Ectodermal cell (in vitro differentiated cells): Measurements from ENCODE around the gene GJD3.
"Not testable (repeated sequence)": the region's sequence is repeated elsewhere in the genome, so short reads cannot be mapped to it uniquely, and the experiment has no call there.

Experiments used
- H3K27ac ChIP-seq: 2 replicates; pipeline ENCODE4 v1.7.0; 2013; ENCODE audit warnings: mild to moderate bottlenecking, low read depth, low read length; ENCODE audit not compliant: insufficient read depth, poor library complexity, severe bottlenecking
- H3K27me3 ChIP-seq: 2 replicates; pipeline ENCODE4 v1.7.0; 2013; ENCODE audit warnings: mild to moderate bottlenecking, low read length; ENCODE audit not compliant: insufficient read depth, control insufficient read depth, poor library complexity, severe bottlenecking
- H3K36me3 ChIP-seq: one replicate; pipeline ENCODE4 v1.7.0; 2013; ENCODE audit warnings: low read length; ENCODE audit not compliant: control insufficient read depth, insufficient read depth
- H3K4me1 ChIP-seq: one replicate; pipeline ENCODE4 v1.7.0; 2013; ENCODE audit warnings: low read length; ENCODE audit not compliant: control insufficient read depth, insufficient read depth
- H3K4me3 ChIP-seq: 2 replicates; pipeline ENCODE4 v1.7.0; 2013; ENCODE audit warnings: low read depth, low read length, control low read depth; ENCODE audit not compliant: insufficient read depth
- H3K9me3 ChIP-seq: 2 replicates; pipeline ENCODE4 v1.7.0; 2013; ENCODE audit warnings: mild to moderate bottlenecking, low read length, moderate library complexity; ENCODE audit not compliant: control insufficient read depth
- WGBS, 2 experiments: methylation state at CpG; one replicate each; pipeline ENCODE4 v1.1.7; 2013; ENCODE audit warnings: missing lambda C conversion rate in 2 of 2; 5-methylcytosine and 5-hydroxymethylcytosine counted together

The GJD3 gene

DNA sequence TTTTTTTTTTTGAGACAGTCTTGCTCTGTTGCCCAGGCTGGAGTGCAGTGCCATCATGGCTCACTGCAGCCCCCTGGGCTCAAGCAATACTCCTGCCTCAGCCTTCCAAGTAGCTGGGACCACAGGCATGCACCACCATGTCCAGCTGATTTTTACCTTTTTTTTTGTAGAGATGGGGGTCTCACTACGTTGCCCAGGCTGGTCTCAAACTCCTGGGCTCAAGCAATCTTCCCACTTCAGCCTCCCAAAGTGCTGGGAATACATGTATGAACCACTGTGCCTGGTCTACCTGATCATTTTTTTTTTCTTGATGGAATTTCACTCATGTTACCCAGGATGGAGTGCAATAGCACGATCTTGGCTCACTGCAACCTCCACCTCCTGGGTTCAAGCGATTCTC, 22.0 kb upstream of the GJD3 start:
- 95 to 98% methylated on average over 3 of the region's 3 CpGs for WGBS, 2 experiments
- not testable (repeated sequence) for H3K9me3 ChIP-seq, H3K4me1 ChIP-seq, H3K27me3 ChIP-seq, H3K27ac ChIP-seq, H3K4me3 ChIP-seq
- H3K36me3 ChIP-seq, result peaks cover 32% of the 10 kb centered on the region

DNA sequence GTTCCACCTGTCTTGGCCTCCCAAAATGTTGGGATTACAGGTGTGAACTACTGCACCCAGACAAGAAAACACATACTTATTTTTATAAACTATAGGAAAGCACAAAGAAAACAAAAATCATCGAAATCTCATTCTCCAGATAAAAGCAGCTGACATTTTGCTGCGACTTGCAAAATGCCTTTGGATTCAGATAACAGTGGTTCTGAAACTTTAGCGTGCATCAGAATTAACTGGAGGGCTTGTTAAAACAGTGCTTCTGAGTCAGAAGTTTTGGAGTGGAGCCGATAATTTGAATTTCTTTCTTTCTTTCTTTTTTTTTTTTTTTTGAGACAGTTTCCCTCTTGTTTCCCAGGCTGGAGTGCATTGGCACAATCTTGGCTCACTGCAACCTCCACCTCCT, 17.7 kb upstream of the GJD3 start:
- 95% methylated on average over 4 of the region's 4 CpGs for WGBS, 2 experiments
- no peak overlapping the region for H3K27ac ChIP-seq
- no peaks in the 10 kb centered on the region for H3K4me1 ChIP-seq

DNA sequence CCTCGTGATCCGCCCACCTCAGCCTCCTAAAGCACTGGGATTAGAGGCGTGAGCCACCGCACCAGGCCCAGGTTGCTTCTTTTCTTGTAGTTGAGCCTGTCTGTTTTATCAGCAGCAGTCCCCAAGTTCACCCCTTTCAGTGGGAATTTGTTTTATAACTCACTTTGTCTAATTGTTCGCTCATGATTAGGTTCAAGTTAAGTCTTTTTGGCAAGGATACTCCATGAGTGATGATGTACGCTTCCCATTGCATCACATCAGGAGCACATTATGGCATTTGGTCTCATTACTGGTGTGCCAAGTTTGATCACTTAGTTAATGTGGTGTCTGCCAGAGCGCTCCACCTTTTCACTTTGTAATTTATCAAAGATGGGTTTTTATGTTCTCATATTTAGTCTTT, 14.4 kb upstream of the GJD3 start:
- no peaks in the 10 kb centered on the region for H3K27me3 ChIP-seq
- H3K4me1 ChIP-seq, result no peaks in the 10 kb centered on the region
- WGBS, 2 experiments, result 92 to 95% methylated on average over 6 to 7 of the region's 7 CpGs
- H3K4me3 ChIP-seq, result no peak overlapping the region
- no peak overlapping the region for H3K27ac ChIP-seq
- H3K36me3 ChIP-seq, result no peaks in the 10 kb centered on the region
- no peaks in the 10 kb centered on the region for H3K9me3 ChIP-seq

More for the DNA sequence above, 17.7 kb upstream of the GJD3 start:
- Histone ChIP-seq H3K36me3 (no peaks in the 10 kb centered on the region), H3K4me3 (no peak overlapping the region), H3K9me3 (no peaks in the 10 kb centered on the region), H3K27me3 (no peaks in the 10 kb centered on the region)

DNA sequence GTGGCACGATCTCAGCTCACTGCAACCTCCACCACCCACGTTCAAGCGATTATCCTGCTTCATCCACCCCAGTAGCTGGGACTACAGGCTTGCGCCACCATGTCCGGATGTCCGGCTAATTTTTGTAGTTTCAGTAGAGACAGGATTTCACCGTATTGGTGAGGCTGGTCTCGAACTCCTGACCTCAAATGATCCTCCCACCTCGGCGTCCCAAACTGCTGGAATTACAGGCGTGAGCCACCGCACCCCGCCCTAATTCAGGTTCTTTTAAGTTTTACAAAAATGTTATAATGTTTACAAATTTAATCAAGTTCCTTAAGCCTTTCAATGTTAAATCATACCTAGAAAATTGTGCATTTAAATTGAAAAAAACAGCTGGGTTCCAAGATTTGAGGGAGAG, 13.3 kb upstream of the GJD3 start:
- H3K27me3 ChIP-seq, result no peaks in the 10 kb centered on the region
- no peaks in the 10 kb centered on the region for H3K9me3 ChIP-seq
- no peaks in the 10 kb centered on the region for H3K36me3 ChIP-seq
- no peak overlapping the region for H3K4me3 ChIP-seq
- H3K4me1 ChIP-seq, result no peaks in the 10 kb centered on the region
- H3K27ac ChIP-seq, result no peak overlapping the region
- WGBS, 2 experiments, result 94 to 95% methylated on average over 13 of the region's 13 CpGs

DNA sequence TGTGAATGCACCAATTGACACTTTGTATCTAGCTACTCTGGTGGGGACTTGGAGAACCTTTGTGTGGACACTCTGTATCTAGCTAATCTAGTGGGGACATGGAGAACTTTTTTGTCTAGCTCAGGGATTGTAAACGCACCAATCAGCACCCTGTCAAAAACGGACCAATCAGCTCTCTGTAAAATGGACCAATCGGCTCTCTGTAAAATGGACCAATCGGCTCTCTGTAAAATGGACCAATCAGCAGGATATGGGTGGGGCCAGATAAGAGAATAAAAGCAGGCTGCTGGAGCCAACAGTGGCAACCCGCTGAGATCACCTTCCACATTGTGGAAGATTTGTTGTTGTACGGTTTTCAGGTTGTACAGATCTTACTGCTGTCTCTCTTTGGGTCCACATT, 12.0 kb upstream of the GJD3 start:
- not testable (repeated sequence) for H3K4me1 ChIP-seq, H3K27me3 ChIP-seq, H3K9me3 ChIP-seq, H3K4me3 ChIP-seq, H3K27ac ChIP-seq, H3K36me3 ChIP-seq
- WGBS, 2 experiments, result 80% methylated on average over 6 of the region's 6 CpGs

DNA sequence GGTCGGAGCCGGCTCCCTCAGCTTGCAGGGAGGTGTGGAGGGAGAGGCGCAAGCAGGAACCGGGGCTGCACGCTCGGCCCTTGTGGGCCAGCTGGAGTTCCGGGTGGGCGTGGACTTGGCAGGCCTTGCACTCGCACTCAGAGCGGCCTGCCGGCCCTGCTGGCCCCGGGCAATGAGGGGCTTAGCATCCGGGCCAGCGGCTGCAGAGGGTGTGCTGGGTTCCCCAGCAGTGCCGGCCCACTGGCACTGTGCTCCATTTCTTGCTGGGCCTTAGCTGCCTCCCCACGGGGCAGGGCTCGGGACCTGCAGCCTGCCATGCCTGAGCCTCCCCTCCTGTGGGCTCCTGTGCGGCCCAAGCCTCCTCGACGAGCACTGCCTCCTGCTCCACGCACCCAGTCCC, 11.2 kb upstream of the GJD3 start:
- H3K27me3 ChIP-seq, H3K9me3 ChIP-seq, H3K36me3 ChIP-seq, H3K4me1 ChIP-seq, H3K4me3 ChIP-seq, H3K27ac ChIP-seq: not testable (repeated sequence)
- 95 to 96% methylated on average over 21 of the region's 21 CpGs for WGBS, 2 experiments

DNA sequence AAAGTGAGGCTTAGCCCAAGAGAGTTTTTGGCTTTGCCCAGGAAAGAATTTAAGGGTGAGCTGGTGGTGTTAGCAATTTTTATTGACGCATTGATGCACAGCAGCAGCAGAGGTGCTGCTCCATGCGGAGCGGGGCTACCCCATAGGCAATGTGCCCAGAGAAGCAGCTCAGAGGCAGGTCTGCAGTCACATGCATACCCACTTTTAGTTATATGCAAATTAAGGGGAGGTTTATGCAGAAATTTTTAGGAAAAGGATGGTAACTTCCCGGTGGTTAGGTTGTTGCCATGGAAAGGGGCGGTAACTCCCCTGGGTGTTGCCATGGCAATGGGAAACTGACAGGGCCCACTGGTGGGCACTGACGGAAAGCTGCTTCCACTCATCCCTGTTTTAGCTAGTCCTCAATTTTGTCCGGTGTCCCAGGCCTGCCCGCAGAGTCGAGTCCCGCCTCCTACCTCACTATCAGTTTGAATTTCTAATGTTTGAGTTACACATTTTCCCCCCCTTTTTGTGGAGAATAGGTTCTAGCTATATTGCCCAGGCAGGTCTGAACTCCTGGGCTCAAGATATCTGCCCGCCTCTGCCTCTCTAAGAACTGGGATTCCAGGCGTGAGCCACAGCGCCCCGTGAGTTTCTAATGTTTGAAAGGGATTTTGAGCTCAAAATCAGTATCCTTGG, 10.4 kb upstream of the GJD3 start:
- Histone ChIP-seq H3K27ac (no peak overlapping the region), H3K36me3 (no peaks in the 10 kb centered on the region), H3K4me3 (no peak overlapping the region), H3K4me1 (no peaks in the 10 kb centered on the region), H3K9me3 (no peaks in the 10 kb centered on the region), H3K27me3 (no peaks in the 10 kb centered on the region)
- WGBS, 2 experiments, result 85 to 87% methylated on average over 14 of the region's 14 CpGs

DNA sequence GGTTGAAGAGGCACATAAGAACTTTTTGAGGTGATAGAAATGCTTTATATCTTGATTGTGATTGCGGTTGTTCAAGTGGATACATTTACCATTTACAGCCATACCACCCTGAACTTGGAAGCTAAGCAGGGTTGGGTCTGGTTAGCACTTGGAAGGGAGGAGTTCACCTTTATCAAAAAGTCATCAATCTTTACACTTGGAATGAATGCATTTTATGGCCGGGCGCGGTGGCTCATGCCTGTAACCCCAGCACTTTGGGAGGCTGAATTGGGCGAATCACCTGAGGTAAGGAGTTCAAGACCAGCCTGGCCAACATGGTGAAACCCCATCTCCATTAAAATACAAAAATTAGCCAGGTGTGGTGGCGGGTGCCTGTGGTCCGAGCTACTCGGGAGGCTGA, 9.5 kb upstream of the GJD3 start:
- Histone ChIP-seq H3K36me3 (no peaks in the 10 kb centered on the region), H3K27me3 (no peaks in the 10 kb centered on the region), H3K27ac (no peak overlapping the region), H3K4me3 (no peak overlapping the region), H3K9me3 (no peaks in the 10 kb centered on the region), H3K4me1 (no peaks in the 10 kb centered on the region)
- 91 to 93% methylated on average over 8 of the region's 8 CpGs for WGBS, 2 experiments

DNA sequence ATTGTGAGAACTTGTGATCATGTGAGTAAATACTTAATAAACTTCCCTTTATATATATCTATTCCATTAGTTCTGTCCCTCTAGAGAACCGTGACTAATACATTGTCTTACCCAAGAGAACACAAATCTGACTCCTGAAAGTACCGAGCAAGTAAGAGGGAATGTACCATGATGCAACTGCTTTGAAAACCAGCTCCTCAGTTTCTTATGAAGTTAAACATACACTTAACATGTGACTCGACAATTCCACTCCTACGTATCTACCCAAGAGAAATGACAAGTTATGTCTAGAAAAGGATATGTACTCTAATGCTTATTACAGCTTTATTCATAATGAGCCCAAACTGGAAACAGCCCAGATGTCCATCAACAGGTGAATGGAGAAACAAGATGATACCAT, 8.8 kb upstream of the GJD3 start:
- no peaks in the 10 kb centered on the region for H3K36me3 ChIP-seq
- WGBS, 2 experiments, result 91 to 96% methylated on average over 3 to 4 of the region's 4 CpGs
- H3K4me1 ChIP-seq, result no peaks in the 10 kb centered on the region
- H3K27me3 ChIP-seq, result no peaks in the 10 kb centered on the region
- H3K4me3 ChIP-seq, result no peak overlapping the region
- no peaks in the 10 kb centered on the region for H3K9me3 ChIP-seq
- H3K27ac ChIP-seq, result no peak overlapping the region

DNA sequence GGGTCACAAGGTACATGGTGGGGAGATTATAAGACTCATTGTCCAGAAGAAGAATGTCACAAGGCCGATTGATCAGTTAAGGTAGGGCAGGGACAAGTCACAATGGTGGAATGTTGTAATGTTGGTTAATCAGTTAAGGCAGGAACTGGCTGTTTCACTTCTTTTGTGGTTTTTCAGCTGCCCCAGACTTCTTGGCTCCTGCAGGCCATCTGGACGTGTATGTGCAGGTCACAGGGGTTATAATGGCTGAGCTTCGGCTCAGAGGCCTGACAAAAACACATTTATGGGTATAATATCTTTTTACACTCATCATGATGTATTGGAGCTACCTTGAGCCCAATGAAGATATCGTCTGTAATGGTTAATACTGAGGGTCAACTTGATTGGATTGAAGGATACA, 8.1 kb upstream of the GJD3 start:
- not testable (repeated sequence) for H3K27me3 ChIP-seq, H3K27ac ChIP-seq, H3K36me3 ChIP-seq, H3K9me3 ChIP-seq, H3K4me3 ChIP-seq, H3K4me1 ChIP-seq
- WGBS, 2 experiments, result 85 to 90% methylated on average over 4 of the region's 4 CpGs

DNA sequence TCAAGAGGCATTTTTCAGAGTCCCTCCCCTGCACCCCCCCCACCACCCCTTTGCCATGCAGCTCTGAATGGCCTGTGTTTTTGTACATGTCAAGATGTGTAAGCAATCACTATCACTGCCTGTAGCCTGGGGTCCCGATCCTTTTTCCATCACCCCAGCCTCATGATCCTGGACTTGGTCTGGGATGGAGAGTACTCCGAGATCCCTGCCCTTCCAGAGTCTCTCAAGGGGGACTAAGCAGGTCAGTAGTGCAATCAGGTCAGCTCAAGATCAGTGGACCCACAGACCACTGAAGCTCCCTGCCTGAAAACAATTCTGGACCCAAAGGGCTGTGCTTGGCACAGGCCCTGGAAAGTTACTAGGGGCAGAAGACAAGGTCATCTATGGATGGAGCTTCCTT, 7.5 kb upstream of the GJD3 start:
- 85 to 99% methylated on average over 2 of the region's 2 CpGs for WGBS, 2 experiments
- Histone ChIP-seq H3K27ac (no peak overlapping the region), H3K4me3 (no peak overlapping the region), H3K4me1 (no peaks in the 10 kb centered on the region), H3K27me3 (no peaks in the 10 kb centered on the region), H3K9me3 (no peaks in the 10 kb centered on the region), H3K36me3 (no peaks in the 10 kb centered on the region)
